Endothelial cell (in vitro differentiated cells): ENCODE data around the gene GRAP2. TPM values are rescaled to one million over a fixed set of nuclear protein-coding genes. Genes with fewer than 3 reads are reported as not detected.

Experiments
- DNase-seq: peaks from one replicate; pipeline ENCODE4 v3.0.0; 2021; ENCODE audit warnings: low spot score
- H3K27ac Mint-ChIP-seq: one replicate; pipeline ENCODE4 v1.8.0; 2021; ENCODE audit warnings: mixed read lengths, inconsistent platforms; ENCODE audit not compliant: unreplicated experiment
- H3K27me3 Mint-ChIP-seq: one replicate; pipeline ENCODE4 v1.8.0; 2021; ENCODE audit warnings: mild to moderate bottlenecking, moderate library complexity, mixed read lengths, inconsistent platforms; ENCODE audit not compliant: unreplicated experiment
- H3K36me3 Mint-ChIP-seq: one replicate; pipeline ENCODE4 v1.8.0; 2021; ENCODE audit warnings: mild to moderate bottlenecking, low read depth, mixed read lengths, inconsistent platforms; ENCODE audit not compliant: unreplicated experiment
- H3K4me1 Mint-ChIP-seq: one replicate; pipeline ENCODE4 v1.8.0; 2021; ENCODE audit warnings: mild to moderate bottlenecking, mixed read lengths, inconsistent platforms; ENCODE audit not compliant: unreplicated experiment
- H3K4me3 Mint-ChIP-seq: one replicate; pipeline ENCODE4 v1.8.0; 2021; ENCODE audit warnings: mild to moderate bottlenecking, mixed read lengths, inconsistent platforms; ENCODE audit not compliant: unreplicated experiment
- H3K9me3 Mint-ChIP-seq: one replicate; pipeline ENCODE4 v1.8.0; 2021; ENCODE audit warnings: mixed read lengths, inconsistent platforms; ENCODE audit not compliant: unreplicated experiment
- CTCF ChIP-seq: fragments of 200-600 bp; sonication (generic); IDR thresholded peaks from one replicate; pipeline ENCODE4 v1.5.0; 2021; ENCODE audit warnings: antibody characterized with exemption; ENCODE audit not compliant: unreplicated experiment
- total RNA-seq: library from RNA; stranded (reverse); fragmentation: NEBNext Ultra II Directional; extraction: Animal tissue kit (Norgen Biotek cat#: 25700); gene quantifications from one replicate; pipeline ENCODE4 v1.2.1, GENCODE V29; 2021; ENCODE audit not compliant: unreplicated experiment

Gene GRAP2
- total RNA-seq, 1 donor from 2014 or later: 20.5 TPM

GRCh38 chr22:39985383-39986035, 84.6 kb downstream of the GRAP2 start:
- Mint-ChIP-seq H3K36me3 (no peaks in the 10 kb centered on the region), H3K9me3 (no peaks in the 10 kb centered on the region), H3K27ac (no peak overlapping the region), H3K27me3 (peaks cover 2% of the 10 kb centered on the region), H3K4me1 (no peaks in the 10 kb centered on the region), H3K4me3 (no peak overlapping the region)
- no peak for DNase-seq
- no peak for TF ChIP-seq CTCF

- H3K9me3 Mint-ChIP-seq: no peaks in the 10 kb centered on the region
- no peaks in the 10 kb centered on the region for H3K4me1 Mint-ChIP-seq
- H3K27ac Mint-ChIP-seq: no peak overlapping the region
- no peaks in the 10 kb centered on the region for H3K36me3 Mint-ChIP-seq
- no peak for DNase-seq
- peaks cover 2% of the 10 kb centered on the region for H3K27me3 Mint-ChIP-seq
- no peak overlapping the region for H3K4me3 Mint-ChIP-seq
- TF ChIP-seq CTCF: no peak
Observed at GRCh38 chr22:39988386-39989114, 87.7 kb downstream of the GRAP2 start.

GRCh38 chr22:39989633-39990032, 88.7 kb downstream of the GRAP2 start:
- no peak for DNase-seq
- TF ChIP-seq CTCF: no peak
- Mint-ChIP-seq H3K9me3 (no peaks in the 10 kb centered on the region), H3K4me1 (no peaks in the 10 kb centered on the region), H3K36me3 (no peaks in the 10 kb centered on the region), H3K27ac (no peak overlapping the region), H3K27me3 (peaks cover 2% of the 10 kb centered on the region), H3K4me3 (no peak overlapping the region)

- H3K36me3 Mint-ChIP-seq: no peaks in the 10 kb centered on the region
- no peak for DNase-seq
- H3K4me1 Mint-ChIP-seq: no peaks in the 10 kb centered on the region
- H3K4me3 Mint-ChIP-seq: peak overlapping the region; percentile 27
- no peak for TF ChIP-seq CTCF
- peaks cover 2% of the 10 kb centered on the region for H3K27me3 Mint-ChIP-seq
- no peak overlapping the region for H3K27ac Mint-ChIP-seq
- no peaks in the 10 kb centered on the region for H3K9me3 Mint-ChIP-seq
Observed at GRCh38 chr22:39990686-39991085, 89.8 kb downstream of the GRAP2 start.

- Mint-ChIP-seq H3K36me3 (no peaks in the 10 kb centered on the region), H3K9me3 (no peaks in the 10 kb centered on the region), H3K27ac (no peak overlapping the region), H3K4me1 (peaks cover 5% of the 10 kb centered on the region), H3K27me3 (peaks cover 2% of the 10 kb centered on the region), H3K4me3 (peak overlapping the region; percentile 27)
- no peak for DNase-seq
- TF ChIP-seq CTCF: no peak
Observed at GRCh38 chr22:39991159-39991860, 90.4 kb downstream of the GRAP2 start.
